Stimulated activated CD4-positive, alpha-beta T cell treated with anti-CD3 and anti-CD28 coated beads, Interleukin-2, amount 100 ng/mL, for 24 hours (primary cell): ENCODE data around the gene TAB2.
A peak's percentile ranks its signal among the peaks of the same experiment; 100 is the strongest.
"Not testable (repeated sequence)": the region's sequence is repeated elsewhere in the genome, so short reads cannot be mapped to it uniquely, and the experiment has no call there.

Experiments
- DNase-seq, 2 donors: peaks; one replicate each; pipeline ENCODE4 v3.0.0-alpha.2; 2020

The TAB2 gene

DNA sequence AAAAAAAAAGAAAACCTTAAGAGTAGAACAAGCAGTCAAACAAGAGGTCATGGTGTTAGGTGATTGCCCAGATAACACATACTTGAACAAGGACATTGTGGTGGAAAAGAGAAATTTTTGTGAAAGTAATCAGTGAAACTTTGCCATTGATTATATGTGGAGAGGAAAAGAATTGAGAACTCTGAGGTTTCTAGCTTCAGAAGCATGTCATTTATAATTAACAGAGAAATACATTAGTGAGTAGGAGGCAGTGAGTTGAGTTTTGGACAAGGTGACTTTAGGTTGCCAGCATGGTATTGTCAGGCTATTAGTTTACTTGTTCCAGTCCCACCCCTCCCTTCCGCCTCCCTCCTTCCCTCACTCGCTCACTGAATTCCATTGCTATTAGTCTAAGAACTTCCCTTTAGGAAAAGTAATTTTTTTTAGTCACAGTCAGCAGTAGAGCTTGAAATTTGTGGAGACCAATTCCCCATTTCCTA is 17.2 kb downstream of the TAB2 start:
- no peak for DNase-seq

DNA sequence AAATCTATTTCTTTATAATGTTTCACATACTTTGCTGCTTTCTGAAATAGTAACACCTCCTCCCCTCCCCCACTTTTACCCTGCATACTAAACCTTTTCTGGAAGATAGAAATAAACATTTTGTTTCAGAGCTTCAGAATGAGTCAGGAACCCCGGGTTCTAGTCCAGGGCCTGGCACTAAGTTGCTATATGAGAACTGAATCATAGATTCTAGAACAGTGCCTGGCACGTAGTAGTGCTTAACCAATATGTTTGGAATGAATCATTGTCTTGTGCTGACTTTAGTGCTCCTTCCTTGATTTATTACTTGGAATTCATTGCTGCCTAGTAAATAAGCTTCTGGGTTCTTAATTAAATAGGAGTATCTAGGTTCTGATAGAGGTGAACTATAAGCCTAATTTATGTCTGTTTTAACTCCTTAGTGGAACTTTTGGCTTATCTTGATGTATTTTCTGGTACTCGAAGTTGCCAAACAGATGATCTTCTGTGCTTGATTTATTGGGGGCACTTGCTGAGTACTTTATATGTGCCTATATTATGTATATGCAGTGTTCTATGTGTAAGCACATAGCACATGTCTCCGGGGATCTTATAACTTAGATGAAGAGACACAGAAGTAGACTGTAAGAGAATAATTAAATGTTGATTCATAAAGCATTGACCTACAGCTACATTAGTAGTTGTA is 18.6 kb downstream of the TAB2 start:
- peak; percentile 56 to 58 for DNase-seq

DNA sequence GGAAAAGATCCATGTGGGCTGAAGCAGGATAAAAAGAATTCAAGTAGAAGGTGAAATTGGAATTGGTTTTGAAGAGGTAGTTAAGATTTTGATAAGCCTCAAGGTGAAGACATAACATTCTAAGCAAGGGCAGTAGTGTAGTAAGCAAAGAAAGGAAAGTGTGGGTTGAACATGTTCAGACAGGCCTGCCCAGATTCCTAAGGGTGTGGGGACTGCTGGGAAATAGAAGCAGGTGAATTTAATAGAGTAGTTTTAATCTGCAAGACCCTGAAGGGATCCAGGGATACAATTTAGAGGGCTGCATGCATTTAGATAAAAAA is 19.1 kb downstream of the TAB2 start:
- DNase-seq = no peak

- DNase-seq = no peak
Observed at GRCh38 chr6:149337320-149337719, 19.8 kb downstream of the TAB2 start.

DNA sequence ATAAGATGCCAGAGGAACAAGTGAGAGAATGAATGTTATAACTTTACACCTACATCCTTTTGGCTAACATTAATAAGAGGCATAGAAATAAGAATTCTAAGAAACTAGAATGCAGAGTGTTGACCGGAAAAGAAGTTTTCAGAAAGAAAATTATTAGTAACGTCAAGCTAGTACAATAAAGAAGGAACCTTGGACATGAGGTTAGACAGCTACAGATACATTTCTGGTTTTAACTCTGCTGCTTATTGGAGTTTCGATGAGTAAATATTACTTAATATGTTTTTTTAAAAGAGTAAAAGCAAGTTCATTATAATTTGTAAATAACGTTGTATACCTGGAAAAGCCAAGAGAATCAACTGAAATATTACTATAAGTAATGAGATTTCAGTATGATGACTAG is 22.7 kb downstream of the TAB2 start:
- DNase-seq = no peak

DNA sequence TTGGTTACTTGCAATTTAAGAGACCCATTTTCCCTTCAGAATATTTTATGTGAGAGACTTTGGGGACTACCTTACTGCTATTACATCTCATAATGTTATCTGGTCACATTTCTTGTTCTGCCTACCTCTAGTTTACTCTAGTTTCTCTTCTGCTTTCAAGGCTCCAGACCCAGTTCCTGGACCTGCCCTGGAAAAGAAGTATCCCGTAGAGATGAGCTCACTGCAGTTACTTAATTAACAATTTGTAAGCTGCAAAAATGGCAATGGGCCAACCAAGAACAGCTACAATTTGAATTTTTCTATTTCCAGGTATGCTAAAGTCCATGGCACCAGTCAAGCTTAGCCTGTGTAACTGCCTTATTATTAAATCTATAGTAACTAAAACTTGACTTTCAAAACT is 25.0 kb downstream of the TAB2 start:
- no peak for DNase-seq

DNA sequence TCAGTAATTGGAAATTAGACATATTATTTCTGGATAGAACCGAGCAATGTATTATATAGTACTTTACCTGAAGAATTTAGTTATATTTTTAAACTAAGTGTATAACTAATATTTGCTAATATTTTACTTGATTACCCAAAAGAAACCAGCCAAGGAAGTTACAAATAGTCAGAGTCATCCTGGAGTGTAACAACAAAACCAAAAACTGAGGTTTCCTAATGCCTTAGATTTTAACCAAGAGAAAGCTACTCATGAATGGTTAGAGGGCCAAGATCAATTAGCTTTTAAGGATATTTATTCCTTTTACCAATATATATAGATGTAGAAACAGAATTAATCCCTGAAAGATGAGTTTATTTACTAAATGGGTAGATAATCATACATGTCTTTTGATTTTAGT is 26.0 kb downstream of the TAB2 start:
- DNase-seq = no peak

DNA sequence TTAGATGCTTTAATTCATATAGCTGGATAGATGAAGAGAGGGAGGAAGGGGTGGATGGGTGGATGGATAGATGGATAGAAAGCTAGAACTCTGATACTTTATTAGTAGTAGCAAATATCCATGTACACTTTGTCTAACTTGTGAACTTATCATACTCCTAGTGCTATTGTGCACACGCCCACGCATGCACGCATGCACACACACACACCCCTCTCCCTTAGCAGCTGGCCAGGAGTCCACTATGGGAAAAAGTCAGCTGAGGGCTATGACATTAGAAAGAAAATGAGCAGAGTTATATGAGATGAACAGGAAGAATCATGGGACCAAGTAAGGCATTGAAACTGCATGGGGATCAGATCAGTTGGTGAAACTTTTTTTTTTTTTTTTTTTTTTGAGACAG is 28.6 kb downstream of the TAB2 start:
- DNase-seq = no peak

DNA sequence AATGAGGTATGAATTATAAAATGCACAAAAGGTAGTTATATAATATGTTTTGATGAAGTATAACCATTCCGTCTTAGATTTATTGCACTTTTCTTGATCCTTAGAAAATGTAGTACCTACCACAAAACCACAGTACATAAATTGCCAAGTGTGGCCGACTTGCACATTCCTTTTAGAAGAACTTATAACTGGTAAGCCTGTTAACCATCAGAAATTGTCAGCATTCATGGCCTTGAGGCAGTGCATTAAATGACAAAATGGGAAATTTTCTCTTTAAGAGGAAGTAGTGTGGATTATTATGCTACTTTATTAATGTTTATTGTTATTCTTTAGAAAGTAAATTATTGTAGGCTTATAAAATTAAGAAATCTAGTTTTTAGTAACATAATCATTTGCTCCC is 29.6 kb downstream of the TAB2 start:
- no peak for DNase-seq

DNA sequence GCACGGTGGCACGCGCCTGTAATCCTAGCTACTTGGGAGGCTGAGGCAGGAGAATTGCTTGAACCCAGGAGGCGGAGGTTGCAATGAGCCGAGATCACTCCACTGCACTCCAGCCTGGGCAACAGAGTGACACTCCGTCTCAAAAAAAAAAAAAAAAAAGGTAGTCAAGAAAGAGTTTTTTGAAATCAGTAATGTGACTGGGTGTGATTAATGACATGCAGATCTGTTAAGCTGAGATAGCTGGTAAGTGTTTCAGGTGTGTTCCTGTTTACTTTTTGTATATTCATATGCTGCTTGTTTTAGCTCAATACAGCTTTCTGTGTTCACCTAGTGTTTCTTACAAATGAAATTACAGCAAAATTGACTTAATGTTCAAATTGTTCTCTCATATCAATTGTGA is 31.8 kb downstream of the TAB2 start:
- not testable (repeated sequence) for DNase-seq

DNA sequence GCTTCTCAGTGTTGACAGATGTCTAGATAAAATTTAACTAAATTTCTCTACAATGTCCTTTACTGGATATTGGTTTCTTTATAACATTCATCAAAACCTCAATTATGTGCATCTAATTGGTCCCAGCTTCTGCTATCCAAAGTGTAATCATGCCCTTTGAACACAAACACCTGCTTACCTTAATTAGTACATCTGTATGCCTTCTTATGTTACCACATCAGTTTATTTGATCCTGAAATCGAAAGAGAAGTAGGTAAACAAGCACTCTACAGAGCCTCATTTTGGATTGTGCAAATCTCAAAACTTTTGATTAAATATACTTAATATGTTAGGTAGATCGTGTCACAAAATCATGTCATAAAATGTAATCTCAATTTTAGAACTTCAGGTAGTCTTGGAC is 36.5 kb downstream of the TAB2 start:
- no peak for DNase-seq

DNA sequence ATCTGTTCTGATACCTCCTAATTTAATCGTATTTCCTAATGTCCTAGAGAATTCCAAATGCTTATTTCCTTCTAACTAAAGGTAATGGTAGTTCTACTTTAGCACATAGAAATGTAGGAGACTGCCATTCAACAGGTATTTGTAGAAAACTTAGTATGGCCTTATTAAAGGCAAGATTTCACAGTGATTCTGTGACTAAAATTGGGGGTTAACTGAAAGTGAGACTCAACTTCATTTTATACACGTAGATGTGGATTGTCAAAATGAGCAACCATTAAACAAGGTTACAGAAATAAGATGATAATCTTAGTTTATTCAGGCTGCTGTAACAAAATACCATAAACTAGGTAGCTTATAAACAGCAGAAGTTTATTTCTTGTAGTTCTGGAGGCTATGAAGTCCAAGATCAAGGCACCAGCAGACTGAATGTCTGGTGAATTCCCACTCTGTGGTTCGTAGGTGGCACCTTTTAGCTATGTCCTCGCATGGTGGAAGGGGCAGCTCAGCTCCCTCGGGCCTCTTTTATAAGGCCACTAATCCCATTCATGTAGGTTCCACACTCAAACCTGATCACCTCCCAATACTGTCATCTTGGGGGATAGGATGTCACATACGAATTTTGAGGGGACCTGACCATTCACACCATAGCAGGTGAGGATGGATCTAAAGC is 38.7 kb downstream of the TAB2 start:
- no peak for DNase-seq

DNA sequence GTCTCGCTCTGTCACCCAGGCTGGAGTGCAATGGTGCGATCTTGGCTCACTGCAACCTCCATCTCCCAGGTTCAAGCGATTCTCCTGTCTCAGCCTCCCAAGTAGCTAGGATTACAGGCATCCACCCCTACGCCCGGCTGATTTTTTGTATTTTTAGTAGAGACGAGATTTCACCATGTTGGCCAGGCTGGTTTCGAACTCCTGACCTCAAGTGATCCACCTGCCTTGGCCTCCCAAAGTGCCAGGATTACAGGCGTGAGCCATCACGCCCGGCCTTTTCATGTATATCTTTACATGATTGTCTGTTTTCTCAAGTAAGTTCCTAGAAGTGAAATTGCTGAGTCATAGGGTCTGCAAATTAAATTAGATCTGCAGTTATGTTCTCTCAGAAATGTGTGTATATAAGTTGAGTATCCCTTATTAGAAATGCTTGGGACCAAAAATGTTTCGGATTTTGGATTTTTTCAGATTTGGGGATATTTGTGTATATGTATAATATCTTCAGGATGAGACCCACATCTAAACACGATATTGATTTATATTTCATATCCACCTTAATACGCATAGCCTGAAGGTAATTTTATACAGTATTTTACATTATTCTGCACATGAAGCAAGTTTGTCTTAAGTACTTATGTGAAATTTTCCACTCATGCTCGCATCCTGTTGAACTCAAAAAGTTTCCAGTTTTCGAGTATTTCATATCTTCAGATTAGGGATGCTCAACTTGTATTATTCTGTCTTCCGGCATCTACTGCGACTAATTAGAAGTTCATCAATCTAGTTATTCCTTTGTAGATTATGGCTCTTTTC is 40.4 kb downstream of the TAB2 start:
- no peak for DNase-seq

- DNase-seq = no peak
Observed at GRCh38 chr6:149359440-149359839, 41.9 kb downstream of the TAB2 start.

- no peak for DNase-seq
Observed at GRCh38 chr6:149360536-149360935, 43.0 kb downstream of the TAB2 start.

DNA sequence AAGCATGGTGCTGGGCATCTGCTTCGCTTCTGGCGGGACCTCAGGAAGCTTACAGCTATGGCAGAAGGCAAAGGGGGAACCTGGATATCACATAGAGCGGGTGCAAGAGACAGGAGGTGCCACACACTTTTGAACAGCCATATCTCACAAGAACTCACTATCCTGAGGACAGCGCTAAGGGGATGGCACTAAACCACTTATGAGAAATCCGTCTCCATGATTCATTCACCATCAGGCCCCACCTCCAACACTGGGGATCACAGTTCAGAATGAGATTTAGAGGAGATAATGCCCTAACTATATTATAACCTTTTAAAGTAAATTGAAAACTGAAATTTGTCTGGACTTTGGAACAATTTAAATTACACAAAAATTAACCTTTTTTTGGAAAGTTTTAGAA is 44.8 kb downstream of the TAB2 start:
- DNase-seq = no peak

DNA sequence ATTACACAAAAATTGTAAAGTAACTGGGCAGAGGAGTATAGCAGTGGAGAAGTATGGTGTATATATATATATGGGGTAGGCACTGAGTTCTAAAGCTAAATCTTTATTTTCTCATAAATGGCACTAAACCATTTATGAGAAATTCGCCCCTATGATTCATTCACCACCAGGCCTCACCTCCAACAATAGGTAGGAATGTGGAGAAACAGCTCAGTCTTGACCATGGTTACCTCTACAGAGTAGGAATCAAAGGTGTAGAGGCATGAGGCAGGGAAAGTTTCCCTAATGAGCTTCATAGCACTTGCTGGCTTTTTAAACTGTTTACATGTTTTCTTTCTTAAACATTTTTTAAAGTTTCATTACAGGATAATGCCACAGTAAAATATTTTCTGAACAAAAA is 45.6 kb downstream of the TAB2 start:
- DNase-seq = no peak

GRCh38 chr6:149364557-149364956 is 47.0 kb downstream of the TAB2 start:
- DNase-seq = no peak

- DNase-seq = no peak
Observed at GRCh38 chr6:149365197-149365596, 47.7 kb downstream of the TAB2 start.

GRCh38 chr6:149366267-149366921 is 48.9 kb downstream of the TAB2 start:
- no peak for DNase-seq

- no peak for DNase-seq
Observed at GRCh38 chr6:149368065-149368464, 50.6 kb downstream of the TAB2 start.

GRCh38 chr6:149371154-149371553 is 53.6 kb downstream of the TAB2 start:
- DNase-seq = no peak

GRCh38 chr6:149372062-149372461 is 54.5 kb downstream of the TAB2 start:
- DNase-seq = no peak

- DNase-seq = no peak
Observed at GRCh38 chr6:149373511-149373910, 56.0 kb downstream of the TAB2 start.
